ENCODE data around the gene CFAP70. TPM values are rescaled to one million over a fixed set of nuclear protein-coding genes. Genes with fewer than 3 reads are reported as not detected.

The CFAP70 gene
- total RNA-seq, 4 donors from 2014 or later, result 1.1 to 1.8 (median 1.2) TPM

GRCh38 chr10:73246322-73246645 lies 112.4 kb downstream of the CFAP70 start:
- H3K27ac ChIP-seq, result peak overlapping the region in 3 of 4 donors; percentile 88 to 91 (median 89)
- H3K36me3 ChIP-seq, result peaks cover 2 to 72% of the 10 kb centered on the region in 2 donors
- no peak for TF ChIP-seq EP300 (IDR thresholded peaks at IDR 0.05)
- TF ChIP-seq POLR2A (IDR thresholded peaks at IDR 0.05), result no peak
- TF ChIP-seq CTCF (IDR thresholded peaks at IDR 0.05), result no peak
- TF ChIP-seq POLR2AphosphoS5 (IDR thresholded peaks at IDR 0.05), result no peak
- WGBS, 2 donors (ENCODE audit: low coverage in 1 of 2), result 3 to 6% methylated on average over 8 of the region's 8 CpGs
- ATAC-seq, result no peak
- peak overlapping the region; percentile 66 to 94 for H3K4me3 ChIP-seq
- H3K4me1 ChIP-seq, result peaks cover 4 to 53% (median 13%) of the 10 kb centered on the region in 3 donors
- no peaks in the 10 kb centered on the region for H3K27me3 ChIP-seq
- H3K9me3 ChIP-seq, result no peaks in the 10 kb centered on the region

- H3K36me3 ChIP-seq, result peaks cover 2 to 72% of the 10 kb centered on the region in 2 donors
- TF ChIP-seq CTCF (IDR thresholded peaks at IDR 0.05) (no peak), POLR2AphosphoS5 (IDR thresholded peaks at IDR 0.05) (no peak), EP300 (IDR thresholded peaks at IDR 0.05) (no peak), POLR2A (IDR thresholded peaks at IDR 0.05) (no peak)
- H3K9me3 ChIP-seq, result no peaks in the 10 kb centered on the region
- no peak overlapping the region for H3K4me3 ChIP-seq
- 45 to 61% methylated on average over 5 to 7 of the region's 8 CpGs for WGBS, 2 donors (ENCODE audit: low coverage in 1 of 2)
- no peaks in the 10 kb centered on the region for H3K27me3 ChIP-seq
- no peak overlapping the region for H3K27ac ChIP-seq
- H3K4me1 ChIP-seq, result peaks cover 4 to 42% (median 10%) of the 10 kb centered on the region in 3 donors
- no peak for ATAC-seq
Observed at GRCh38 chr10:73244866-73245477, 113.7 kb downstream of the CFAP70 start.

GRCh38 chr10:73239908-73240307 lies 118.8 kb downstream of the CFAP70 start:
- peaks cover 2 to 100% of the 10 kb centered on the region in 2 donors for H3K36me3 ChIP-seq
- TF ChIP-seq EP300 (IDR thresholded peaks at IDR 0.05) (no peak), CTCF (IDR thresholded peaks at IDR 0.05) (no peak), POLR2AphosphoS5 (IDR thresholded peaks at IDR 0.05) (no peak), POLR2A (IDR thresholded peaks at IDR 0.05) (no peak)
- peaks cover 0 to 11% (median 0%) of the 10 kb centered on the region in 3 donors for H3K4me1 ChIP-seq
- 93 to 100% methylated on average over 2 of the region's 2 CpGs for WGBS, 2 donors (ENCODE audit: low coverage in 1 of 2)
- no peak overlapping the region for H3K4me3 ChIP-seq
- no peak for ATAC-seq
- no peaks in the 10 kb centered on the region for H3K27me3 ChIP-seq
- H3K9me3 ChIP-seq, result no peaks in the 10 kb centered on the region
- no peak overlapping the region for H3K27ac ChIP-seq

- TF ChIP-seq EP300 (IDR thresholded peaks at IDR 0.05) (no peak), POLR2A (IDR thresholded peaks at IDR 0.05) (no peak), POLR2AphosphoS5 (IDR thresholded peaks at IDR 0.05) (no peak), CTCF (IDR thresholded peaks at IDR 0.05) (no peak)
- peaks cover 2 to 100% of the 10 kb centered on the region in 2 donors for H3K36me3 ChIP-seq
Observed at GRCh38 chr10:73238990-73239566, 119.6 kb downstream of the CFAP70 start.

GRCh38 chr10:73234695-73235094 lies 124.0 kb downstream of the CFAP70 start:
- 81 to 85% methylated on average over 7 of the region's 7 CpGs for WGBS, 2 donors (ENCODE audit: low coverage in 1 of 2)
- no peak overlapping the region for H3K27ac ChIP-seq
- no peak for TF ChIP-seq POLR2A (IDR thresholded peaks at IDR 0.05)
- TF ChIP-seq EP300 (IDR thresholded peaks at IDR 0.05), result no peak
- TF ChIP-seq POLR2AphosphoS5 (IDR thresholded peaks at IDR 0.05), result no peak
- no peak for TF ChIP-seq CTCF (IDR thresholded peaks at IDR 0.05)
- H3K4me1 ChIP-seq, result no peaks in the 10 kb centered on the region
- H3K36me3 ChIP-seq, result peaks cover 0 to 94% of the 10 kb centered on the region in 2 donors
- no peaks in the 10 kb centered on the region for H3K9me3 ChIP-seq
- no peak for ATAC-seq
- H3K4me3 ChIP-seq, result no peak overlapping the region
- H3K27me3 ChIP-seq, result no peaks in the 10 kb centered on the region

More at GRCh38 chr10:73238990-73239566, 119.6 kb downstream of the CFAP70 start:
- no peaks in the 10 kb centered on the region for H3K9me3 ChIP-seq
- H3K4me3 ChIP-seq, result no peak overlapping the region
- H3K4me1 ChIP-seq, result peaks cover 0 to 3% (median 0%) of the 10 kb centered on the region in 3 donors
- WGBS, 2 donors (ENCODE audit: low coverage in 1 of 2), result 87 to 89% methylated on average over 5 of the region's 5 CpGs
- no peak overlapping the region for H3K27ac ChIP-seq
- ATAC-seq, result no peak
- H3K27me3 ChIP-seq, result no peaks in the 10 kb centered on the region

All from gastroesophageal sphincter (tissue), 4 donors.